Inflammatory macrophage treated with lipopolysaccharide for 1 hour (primary cell): ENCODE data around the gene OR10G7.
"Not testable (repeated sequence)": the region's sequence is repeated elsewhere in the genome, so short reads cannot be mapped to it uniquely, and the experiment has no call there.

Source experiments
- DNase-seq, 2 donors: peaks; one replicate each; pipeline ENCODE4 v3.0.0-alpha.2; 2020 to 2022

OR10G7 gene

DNA sequence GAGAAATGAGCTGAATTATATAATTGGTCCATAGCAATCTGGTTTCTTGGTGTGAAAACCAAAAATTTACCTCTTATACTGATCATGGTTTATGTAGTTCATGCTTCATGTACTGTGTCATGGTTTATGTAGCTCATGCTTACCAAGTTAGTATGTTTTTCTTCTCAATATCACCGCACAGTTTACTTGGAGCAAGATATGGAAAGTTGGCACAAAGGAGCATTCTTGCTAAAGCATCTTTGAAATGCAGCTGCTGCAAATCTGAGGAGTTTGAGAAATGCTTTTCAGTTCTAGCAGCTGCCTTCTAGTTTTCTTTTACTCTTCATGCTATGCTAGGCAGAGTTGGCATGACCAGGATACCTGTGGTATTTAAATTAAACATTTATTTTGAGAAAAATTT is 4.5 kb downstream of the OR10G7 start:
- DNase-seq, result no peak

DNA sequence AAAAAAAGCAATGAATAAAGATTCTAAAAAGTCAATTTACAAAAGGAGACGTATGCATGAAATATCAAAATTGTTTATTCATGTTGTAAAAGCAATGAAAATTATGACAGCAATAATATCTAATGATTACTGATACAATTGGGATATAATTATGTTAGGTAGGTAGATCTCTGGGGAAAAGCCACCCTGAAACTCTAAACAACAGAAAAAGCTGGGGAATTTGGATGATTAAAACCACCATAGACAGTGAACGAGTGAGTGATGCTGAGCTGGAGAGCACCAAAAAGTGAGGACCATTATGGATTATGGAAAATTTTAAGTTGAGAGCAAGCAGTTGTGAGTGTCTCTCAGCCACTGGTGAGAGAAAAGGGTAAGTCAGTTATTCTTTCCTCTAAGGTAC is 14.6 kb downstream of the OR10G7 start, which contains the start of gene OR10G8:
OR10G8 (plus strand) TSS at position 301 of the 400 bp plus-strand sequence. CDS start 2,825 bp downstream, outside the sequence.
- no peak for DNase-seq

DNA sequence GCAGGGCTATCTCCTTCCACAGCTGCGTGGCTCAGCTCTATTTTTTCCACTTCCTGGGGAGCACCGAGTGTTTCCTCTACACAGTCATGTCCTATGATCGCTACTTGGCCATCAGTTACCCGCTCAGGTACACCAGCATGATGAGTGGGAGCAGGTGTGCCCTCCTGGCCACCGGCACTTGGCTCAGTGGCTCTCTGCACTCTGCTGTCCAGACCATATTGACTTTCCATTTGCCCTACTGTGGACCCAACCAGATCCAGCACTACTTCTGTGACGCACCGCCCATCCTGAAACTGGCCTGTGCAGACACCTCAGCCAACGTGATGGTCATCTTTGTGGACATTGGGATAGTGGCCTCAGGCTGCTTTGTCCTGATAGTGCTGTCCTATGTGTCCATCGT is 25.3 kb downstream of the OR10G7 start:
- DNase-seq, result not testable (repeated sequence)

DNA sequence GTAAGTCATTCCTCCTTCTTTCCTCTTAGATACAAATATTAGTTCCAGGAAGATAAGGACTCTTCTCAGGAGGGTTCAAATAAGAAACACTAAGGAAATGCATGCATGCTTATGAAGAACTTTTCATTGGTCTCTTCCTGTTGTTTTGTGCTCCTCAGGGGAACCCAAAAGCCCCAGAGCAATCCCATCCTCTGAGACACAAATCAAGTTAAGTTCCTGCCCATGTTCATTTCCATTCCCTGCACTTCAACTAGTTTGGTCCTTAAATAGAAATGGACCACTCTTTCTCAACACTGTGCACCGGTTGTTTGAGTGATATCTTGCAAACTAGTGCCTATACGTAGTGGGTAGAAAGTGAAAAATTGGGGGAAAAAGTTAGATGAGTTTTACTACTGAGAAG is 28.4 kb downstream of the OR10G7 start, which contains the start of gene OR10G4:
OR10G4 (plus strand) TSS at position 301 of the 400 bp plus-strand sequence. CDS start 2,578 bp downstream, outside the sequence.
- no peak for DNase-seq

DNA sequence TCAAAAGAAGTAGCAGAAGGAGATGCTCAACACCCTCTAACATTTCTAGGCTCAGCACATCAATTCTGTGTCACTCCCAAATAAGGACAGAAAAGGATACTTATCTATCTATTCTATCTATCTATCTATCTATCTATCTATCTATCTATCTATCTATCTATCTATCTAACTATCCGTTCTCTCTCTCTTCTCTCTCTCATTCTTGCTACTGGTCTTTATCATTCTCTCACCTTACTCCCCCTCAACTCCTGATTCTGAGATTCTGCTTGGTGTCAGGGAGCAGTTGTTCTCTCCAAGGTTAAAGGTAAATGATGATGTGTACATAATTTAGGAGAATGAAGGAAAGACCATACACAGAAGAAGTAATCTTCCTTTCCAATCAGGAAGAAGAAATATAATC is 46.0 kb downstream of the OR10G7 start, which contains the start of gene OR10G6:
OR10G6 (minus strand) TSS at position 43 of the 400 bp plus-strand sequence; CDS start at position 43, 0 bp downstream.
- DNase-seq, result no peak
